GM21367 (cell line): ENCODE data around the gene MNS1.
"Not testable (repeated sequence)": the region's sequence is repeated elsewhere in the genome, so short reads cannot be mapped to it uniquely, and the experiment has no call there.

Source experiments
- ATAC-seq: cut with Tn5 transposase; IDR thresholded peaks from one replicate; pipeline ENCODE4 v1.9.1; 2021; ENCODE audit not compliant: unreplicated experiment

The MNS1 gene

GRCh38 chr15:56454836-56455235, 10.1 kb downstream of the MNS1 start:
- ATAC-seq, result no peak

- no peak for ATAC-seq
Observed at GRCh38 chr15:56445746-56446145, 19.2 kb downstream of the MNS1 start.

DNA sequence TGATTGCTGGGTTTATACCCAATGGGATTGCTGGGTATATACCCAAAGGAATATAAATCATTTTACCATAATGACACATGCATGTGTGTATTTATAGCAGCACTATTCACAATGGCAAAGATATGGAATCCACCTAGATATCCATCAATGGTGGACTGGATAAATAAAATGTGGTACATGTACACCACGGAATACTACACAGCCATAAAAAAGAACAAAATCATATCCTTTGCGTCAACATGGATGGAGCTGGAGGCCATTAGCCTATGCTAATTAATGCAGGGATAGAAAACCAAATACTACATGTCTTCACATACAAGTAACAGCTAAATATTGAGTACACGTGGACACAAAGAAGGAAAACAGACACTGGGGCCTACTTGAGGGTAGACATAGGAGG, 22.6 kb downstream of the MNS1 start:
- no peak for ATAC-seq

DNA sequence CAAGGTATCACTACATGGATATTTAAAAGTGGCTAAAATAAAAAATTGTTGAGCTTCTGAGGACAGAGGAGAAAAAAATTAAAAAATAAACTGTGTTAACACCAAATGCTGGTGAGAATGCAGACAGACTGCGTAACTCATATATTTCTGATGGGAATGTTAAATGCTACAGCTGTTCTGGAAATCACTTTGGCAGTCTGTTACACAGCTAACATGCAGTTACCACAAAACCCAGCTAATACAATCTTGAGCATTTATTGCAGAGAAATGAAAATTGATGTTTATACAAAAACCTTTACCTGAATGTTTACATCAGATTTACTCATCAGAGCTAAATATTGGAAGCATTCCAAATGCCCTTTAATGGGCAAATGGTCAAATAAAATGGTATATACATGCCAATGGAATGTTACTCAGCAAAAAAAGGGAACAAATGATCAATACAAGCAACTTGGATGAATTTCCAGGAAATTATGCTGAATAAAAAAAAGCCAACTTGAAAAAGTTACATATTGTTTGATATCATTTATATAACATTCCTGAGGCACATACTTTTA, 24.6 kb downstream of the MNS1 start:
- ATAC-seq, result no peak

GRCh38 chr15:56432304-56432703, 32.6 kb downstream of the MNS1 start:
- no peak for ATAC-seq

GRCh38 chr15:56428821-56429458, 36.0 kb downstream of the MNS1 start:
- no peak for ATAC-seq

- no peak for ATAC-seq
Observed at GRCh38 chr15:56425976-56426375, 39.0 kb downstream of the MNS1 start.

DNA sequence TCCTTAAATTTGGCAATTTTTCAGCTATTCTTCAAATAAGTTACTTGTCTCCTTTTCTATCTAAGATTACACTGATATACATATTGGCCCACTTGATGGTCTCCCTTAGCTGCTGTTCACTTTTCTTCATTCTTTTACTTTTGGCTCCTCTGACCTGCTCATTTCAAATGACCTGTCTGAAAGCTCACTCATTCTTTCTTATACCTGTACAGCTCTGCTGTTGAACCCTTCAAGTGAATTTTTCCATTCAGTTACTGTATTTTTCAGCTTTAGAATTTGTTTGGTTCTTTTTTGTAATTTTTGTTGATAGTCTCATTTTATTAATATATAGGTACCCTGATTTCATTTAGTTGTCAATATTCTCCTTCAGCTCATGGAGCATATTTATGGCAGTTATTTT, 39.7 kb downstream of the MNS1 start:
- no peak for ATAC-seq

DNA sequence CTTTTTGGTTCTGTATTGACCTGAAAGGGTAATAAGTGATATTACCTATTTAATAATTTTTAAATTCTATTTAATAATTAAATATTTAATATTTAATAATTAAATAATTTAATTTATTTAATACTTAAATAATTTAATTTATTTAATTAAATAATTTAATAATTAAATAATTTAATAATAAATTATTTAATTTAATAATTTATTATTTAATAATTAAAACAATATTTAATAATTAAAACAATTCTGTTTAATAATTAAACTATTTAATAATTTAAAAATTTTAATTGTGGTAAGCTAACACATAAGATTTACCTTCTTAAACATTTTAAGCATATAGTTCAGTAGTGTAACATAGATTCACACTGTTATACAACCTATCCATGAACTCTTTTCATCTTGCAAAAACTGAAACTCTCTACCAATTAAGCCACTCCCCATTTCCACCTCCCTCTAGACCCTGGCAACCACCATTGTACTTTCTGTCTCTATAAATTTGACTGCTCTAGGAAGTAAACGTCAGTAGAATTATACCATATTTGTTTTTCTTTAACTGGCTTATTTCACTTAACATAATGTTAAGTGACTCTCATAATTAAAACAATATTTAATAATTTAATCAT, 51.7 kb downstream of the MNS1 start:
- ATAC-seq, result not testable (repeated sequence)

DNA sequence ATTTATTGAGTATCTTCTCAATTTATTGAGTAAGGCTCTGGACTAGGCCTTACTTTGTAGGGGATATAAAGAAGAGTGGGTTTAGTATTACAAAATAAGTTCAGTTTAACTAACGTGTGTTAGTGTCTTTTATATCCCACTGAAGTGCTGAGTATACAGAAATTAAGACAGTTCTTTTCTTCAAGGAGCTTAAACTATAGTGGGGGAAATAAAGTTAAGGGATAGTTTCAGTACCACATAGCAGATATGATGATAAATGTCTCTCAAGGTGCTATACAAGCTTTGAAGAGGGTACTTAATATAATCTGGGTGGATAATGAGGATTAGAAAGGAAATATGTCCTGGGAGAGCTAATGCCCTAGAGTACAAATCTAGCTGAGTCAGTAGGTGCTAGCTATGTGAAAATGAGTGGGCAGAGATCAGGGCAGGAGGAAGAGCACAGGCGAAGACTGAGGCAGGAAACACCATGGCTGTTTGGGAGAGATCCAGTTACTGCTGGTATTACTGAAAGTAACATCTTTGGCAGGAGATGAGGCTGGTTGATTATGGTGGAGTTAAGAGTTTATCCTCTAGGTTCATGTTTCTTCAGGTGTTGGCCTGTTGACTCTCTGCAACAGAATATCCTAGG, 53.7 kb downstream of the MNS1 start:
- no peak for ATAC-seq

DNA sequence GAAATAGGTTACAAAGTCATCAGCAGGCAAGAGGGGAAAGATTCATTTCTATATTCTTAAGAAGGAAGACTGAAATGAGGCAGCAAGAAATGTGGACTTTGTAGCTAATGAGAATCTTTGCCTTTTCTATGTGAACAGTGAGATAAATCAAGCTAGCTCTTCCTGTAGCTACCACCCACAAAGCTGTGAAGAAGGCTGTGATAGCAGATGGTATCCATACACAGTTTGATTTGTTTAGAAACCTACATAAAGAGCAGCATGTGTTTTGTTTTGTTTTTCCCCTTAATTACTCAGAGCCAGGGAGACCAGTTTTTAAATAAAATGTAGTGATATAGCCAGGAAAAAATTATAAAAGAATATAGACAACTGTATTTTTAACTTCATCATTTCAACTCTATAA, 54.2 kb downstream of the MNS1 start:
- no peak for ATAC-seq

DNA sequence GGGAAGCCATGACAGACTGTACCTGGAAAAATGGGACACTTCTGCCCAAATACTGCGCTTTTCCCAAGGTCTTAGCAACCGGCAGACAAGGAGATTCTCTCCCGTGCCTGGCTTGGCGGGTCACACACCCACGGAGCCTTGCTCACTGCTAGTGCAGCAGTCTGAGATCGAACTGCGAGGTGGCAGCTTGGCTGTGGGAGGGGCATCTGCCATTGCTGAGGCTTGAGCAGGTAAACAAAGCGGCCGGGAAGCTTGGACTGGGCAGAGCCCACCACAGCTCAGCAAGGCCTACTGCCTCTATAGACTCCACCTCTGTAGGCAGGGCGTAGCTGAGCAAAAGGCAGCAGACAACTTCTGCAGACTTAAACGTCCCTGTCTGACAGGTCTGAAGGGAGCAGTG, 65.7 kb downstream of the MNS1 start:
- not testable (repeated sequence) for ATAC-seq

DNA sequence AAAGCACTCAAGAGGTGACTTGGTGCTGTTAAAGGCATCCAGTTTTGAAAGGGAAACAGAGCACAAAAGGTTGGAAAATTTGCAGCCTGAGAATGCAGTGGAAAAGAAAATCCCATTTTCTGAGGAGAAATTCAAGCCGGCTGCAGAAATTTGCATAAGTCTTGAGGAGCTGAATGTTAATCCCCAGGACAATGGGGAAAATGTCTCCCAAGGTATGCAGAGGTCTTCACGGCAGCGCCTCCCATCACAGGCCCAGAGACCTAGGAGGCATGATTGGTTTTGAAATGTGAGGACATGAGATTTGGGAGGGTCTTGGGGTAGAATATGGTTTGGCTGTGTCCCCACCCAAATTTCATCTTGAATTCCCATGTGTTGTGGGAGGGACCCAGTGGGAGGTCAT, 67.6 kb downstream of the MNS1 start:
- ATAC-seq, result not testable (repeated sequence)

DNA sequence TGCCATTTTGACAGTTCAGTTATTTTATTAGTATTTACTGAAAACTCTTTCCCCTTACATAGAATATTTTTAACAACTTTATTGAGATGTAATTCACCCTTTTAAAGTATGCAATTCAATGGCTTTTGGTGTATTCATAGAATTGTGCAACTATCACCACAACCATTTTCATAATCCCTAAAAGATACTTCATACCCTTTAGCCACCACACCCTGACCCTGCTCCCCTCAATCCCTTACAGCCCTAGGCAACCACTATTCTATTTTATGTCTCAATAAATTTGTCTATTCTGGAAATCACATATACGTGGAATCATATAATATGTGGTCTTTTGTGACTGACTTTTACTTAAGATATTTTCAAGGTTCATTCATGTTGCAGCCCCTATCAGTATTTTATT, 70.0 kb downstream of the MNS1 start:
- no peak for ATAC-seq

DNA sequence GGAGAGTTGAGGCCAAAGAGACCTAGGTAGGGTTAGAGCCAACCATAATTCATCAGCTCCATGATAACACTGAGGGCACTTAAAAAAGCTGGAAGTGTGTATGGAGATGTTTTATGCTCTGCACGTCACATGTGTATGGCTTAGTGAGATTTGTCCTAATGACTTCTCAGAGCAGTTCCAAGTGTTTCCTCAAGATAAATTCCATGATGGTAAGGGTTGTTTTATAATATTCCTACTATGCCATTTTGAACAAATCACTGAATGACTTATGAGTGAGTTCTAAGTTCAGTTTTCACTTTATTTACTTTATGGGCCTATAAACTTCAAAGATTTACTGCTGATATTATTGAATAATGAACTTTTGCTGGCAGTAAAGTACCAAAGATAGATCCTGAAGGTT, 71.7 kb downstream of the MNS1 start:
- no peak for ATAC-seq

DNA sequence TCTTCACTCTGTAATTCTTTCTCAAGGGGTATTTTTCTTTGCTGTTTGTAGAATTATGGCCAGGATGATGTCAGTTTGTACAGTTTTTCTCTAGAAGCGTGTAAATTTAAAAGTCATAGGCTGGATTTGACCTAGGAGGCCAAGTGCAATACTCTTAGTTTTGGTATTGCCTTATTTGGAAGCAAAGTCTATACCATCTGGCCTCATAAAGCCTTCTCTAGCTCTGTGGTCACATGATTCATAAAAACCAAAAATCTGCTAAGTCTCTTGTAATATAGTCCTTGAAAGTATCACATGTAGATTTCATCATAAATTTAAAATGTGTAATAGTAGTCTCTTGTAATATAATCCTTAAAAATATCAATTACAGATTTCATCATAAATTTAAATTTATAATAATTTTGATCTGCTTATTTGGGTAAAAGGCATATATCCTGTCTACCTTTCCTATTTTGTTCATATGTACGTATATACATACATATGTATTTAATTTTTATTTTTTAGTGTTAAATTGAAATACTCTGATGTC, 74.1 kb downstream of the MNS1 start:
- no peak for ATAC-seq

DNA sequence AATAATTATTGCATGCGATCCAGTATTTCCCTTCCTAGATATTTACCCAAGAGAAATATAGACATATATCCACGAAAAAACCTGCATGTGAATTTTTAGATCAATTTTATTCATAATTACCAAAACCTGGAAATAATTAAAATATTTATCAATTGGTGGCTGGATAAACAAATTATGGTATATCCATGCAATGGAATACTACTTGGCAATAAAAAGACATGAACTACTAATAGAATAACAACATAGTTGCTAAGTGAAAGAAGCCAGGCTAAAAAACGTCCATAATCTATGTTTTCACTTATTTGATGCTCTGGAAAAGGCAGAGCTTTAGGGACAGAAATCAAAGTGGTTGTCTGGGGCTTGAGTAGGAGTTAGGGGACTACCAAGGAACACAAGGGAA, 79.0 kb downstream of the MNS1 start:
- no peak for ATAC-seq

GRCh38 chr15:56383010-56383409, 81.9 kb downstream of the MNS1 start:
- no peak for ATAC-seq
